Measurements from ENCODE around the gene COL12A1.

- TF ChIP-seq CTCF (IDR thresholded peaks at IDR 0.05; ENCODE audit: poor library complexity), result no peak
- TF ChIP-seq EZH2phosphoT487 (IDR thresholded peaks at IDR 0.05; ENCODE audit: low read depth, severe bottlenecking, unreplicated experiment), result no peak
- TF ChIP-seq EZH2 (IDR thresholded peaks at IDR 0.05; ENCODE audit: borderline replicate concordance), result no peak
Observed at GRCh38 chr6:75130784-75131183, 75.1 kb downstream of the COL12A1 start.
